ENCODE data around the gene PON1.

The PON1 gene

DNA sequence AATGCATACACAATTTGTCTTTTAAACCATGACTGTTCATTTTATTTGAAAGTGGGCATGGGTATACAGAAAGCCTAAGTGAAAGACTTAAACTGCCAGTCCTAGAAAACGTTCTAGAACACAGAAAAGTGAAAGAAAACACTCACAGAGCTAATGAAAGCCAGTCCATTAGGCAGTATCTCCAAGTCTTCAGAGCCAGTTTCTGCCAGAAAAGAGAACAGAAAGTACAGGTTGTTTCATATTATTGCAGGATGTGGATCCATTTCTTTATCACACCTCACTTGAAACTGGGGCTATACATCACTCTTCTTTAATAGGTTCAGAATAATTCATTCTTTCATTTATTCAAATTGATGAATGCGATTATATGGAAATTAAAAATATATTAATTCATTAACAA lies 7.7 kb downstream of the PON1 start:
- FAIRE-seq, result no peak

DNA sequence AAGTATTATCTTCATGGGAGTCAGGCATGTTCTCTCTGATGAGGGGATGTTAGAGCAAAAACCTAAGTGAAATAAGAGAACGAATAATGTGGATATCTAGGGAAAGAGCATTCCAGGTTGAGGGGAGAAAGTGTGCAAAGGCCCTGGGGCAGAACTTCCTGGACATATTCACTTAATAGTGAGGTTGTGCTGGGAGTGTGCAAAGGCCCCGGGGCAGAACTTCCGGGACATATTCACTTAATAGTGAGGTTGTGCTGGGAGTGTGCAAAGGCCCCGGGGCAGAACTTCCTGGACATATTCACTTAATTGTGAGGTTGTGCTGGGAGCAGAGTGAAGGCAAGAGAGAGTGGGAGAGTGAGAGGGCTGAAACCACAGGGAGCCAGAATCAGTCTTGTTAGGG lies 11.8 kb downstream of the PON1 start:
- FAIRE-seq, result no peak

DNA sequence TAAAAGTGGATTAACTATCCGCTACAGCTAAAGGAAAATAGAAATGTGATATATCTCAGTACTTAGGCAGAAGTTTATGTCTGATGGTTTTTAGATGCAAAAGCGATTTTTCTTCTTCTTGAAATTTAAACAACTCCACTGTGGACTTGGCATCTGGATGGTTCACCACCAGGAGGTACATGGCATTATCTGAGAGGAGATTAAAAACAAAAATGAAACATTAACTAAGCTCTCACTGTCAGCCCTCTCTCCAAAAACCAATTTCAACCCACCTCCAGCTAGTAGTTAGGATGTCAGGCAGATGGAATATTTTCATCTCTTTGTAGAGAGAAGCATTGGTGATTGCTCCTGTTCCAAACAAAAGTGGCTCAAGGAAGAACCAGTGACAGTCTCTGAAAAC lies 12.9 kb downstream of the PON1 start:
- FAIRE-seq, result no peak

GRCh38 chr7:95309951-95310350 lies 14.4 kb downstream of the PON1 start:
- no peak for FAIRE-seq

- no peak for FAIRE-seq
These were observed 19.3 kb downstream of the PON1 start for GRCh38 chr7:95304990-95305389.

GRCh38 chr7:95303013-95303905 lies 21.1 kb downstream of the PON1 start:
- FAIRE-seq, result no peak

DNA sequence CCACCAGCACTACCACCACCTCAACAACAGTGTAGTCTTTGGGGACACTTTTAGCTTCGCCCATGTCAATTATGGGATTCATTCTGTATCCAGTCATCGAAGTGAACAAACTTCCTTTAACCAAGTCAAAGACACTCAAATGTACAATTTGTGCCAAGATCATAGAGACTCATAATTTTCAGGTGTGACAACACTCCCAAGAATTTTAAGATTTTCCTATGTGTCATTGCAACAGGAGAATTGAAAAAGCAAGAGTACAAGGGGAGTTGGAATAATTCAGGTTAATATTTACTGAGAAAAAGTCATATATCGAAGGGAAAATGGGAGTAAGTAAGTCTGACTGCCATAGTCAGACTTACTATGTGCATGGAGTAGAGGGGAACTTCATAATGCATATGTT lies 26.2 kb downstream of the PON1 start:
- FAIRE-seq, result no peak

DNA sequence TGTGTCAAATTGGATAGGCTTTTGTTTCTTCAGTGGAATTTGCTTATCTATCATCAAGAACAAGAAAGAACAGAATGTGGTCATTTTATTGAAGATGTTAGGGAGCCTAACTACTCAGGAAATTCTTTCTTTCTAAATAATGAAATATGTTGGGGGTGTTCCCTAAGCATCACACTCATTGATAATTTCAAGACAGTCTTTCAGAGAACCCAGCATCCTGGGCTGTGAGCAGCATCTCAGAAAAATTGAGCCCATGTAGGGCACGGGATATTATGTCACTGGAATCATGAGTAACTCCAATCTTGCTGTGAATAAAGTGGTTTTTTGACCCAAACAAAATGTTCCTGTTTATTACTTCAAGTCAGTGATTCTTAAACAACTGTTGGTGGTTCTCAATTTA lies 27.3 kb downstream of the PON1 start:
- no peak for FAIRE-seq

DNA sequence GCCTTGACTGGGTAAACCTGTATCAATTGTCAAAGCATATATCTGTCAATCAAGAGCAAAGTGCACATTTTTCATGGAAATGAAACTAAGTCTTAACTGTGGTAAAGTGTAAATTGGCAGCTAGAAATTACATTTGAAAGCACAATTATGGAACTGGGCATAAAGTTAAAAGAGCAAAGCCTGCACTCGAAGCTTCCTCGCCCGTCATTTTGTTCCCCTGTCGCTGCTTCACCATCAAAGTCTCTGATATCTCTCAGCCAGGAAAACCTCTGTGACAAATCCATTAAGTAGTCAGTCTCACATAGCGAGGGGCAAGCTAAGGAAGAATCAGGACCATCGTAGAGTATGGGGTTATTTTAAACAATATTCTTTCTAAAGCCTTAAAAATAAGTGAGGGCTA lies 27.9 kb downstream of the PON1 start:
- no peak for FAIRE-seq

DNA sequence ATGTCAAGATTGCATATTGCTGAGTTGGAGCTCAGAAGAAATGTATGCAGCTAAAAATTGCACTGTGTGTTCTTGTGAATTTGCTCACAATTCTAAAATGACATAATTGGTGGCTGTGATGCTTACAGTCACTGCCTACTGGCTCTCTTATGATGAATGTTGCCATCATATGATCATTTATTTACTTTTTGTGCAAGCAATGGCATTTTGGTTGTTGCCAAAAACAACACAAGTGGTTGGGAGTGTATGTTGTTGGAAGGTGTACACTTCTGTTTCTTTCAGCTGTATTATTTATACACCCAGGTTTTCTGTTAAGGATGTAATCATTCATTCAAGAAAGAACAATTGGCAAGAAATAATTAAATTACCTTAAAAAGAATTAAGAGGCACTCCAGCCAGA lies 28.9 kb downstream of the PON1 start:
- no peak for FAIRE-seq

DNA sequence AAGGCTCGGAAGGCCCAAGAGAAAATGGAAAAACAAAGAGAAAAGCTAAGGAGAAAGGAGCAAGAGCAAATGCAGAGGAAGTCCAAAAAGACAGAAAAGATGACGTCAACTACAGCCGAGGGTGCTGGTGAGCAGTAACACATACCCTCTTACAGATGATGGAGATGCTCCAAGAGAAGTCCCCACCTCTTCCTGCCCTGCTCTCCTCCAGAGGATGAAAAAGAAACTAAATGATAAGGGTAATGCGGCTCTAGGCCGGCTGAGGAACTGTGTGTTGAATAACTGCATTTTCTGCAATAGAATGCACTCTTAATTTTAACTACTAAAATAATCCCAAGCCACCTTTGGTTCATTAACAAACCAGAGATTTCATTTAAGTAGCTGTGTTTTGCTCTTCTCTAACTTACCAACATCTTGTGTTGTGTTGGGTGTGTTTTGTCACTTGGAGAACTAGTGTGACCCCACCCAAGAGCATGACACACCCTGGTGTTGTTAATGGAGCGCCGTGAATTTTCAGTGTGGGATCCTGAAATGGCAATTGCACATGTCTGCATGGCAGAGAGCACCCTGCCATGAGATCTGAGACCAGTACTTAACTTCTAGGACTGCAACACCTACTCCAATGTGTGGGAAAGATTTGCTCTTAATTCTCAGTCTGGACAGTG lies 34.0 kb downstream of the PON1 start:
- FAIRE-seq, result no peak

GRCh38 chr7:95286096-95286495 lies 38.2 kb downstream of the PON1 start:
- no peak for FAIRE-seq

GRCh38 chr7:95279417-95279816 lies 44.9 kb downstream of the PON1 start:
- no peak for FAIRE-seq

GRCh38 chr7:95276114-95276513 lies 48.2 kb downstream of the PON1 start:
- FAIRE-seq, result no peak

GRCh38 chr7:95269640-95270039 lies 54.7 kb downstream of the PON1 start:
- no peak for FAIRE-seq

DNA sequence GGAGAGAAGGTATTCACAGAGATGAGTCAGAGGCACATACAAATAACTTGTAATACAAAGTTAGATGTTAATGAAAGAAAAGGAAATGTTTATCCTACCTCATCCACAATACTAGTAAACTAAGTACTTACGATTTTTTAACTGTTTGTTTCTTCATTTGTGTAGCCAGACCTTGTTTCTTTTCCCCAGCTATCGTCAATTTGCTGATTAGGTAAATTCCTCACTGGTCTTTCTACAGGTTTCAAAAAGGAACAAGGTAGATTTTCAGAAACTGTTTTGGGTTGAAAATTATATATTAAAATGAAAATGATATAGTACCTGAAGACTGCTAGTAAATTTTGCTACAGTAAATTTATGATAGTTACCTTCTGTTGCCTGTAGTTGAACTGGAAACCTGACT lies 56.6 kb downstream of the PON1 start:
- FAIRE-seq, result no peak

DNA sequence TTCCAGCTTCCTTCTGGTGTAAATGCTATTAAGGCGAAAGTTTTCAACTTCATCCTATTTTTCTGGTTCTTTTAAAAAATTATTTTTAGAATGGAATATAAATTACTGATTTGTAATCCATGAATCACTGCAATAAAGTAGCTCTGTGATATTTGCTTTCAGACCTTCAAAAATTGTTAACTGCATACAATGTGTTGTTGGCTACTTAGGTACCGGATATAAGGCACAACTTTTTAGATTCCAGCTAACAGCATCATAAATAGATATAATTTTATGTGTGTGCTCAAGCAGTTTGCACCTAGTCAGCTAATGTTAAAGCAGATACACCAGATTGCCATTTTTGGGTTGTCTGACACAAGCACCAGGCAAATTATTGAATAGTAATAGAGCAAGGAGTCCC lies 58.7 kb downstream of the PON1 start:
- no peak for FAIRE-seq

DNA sequence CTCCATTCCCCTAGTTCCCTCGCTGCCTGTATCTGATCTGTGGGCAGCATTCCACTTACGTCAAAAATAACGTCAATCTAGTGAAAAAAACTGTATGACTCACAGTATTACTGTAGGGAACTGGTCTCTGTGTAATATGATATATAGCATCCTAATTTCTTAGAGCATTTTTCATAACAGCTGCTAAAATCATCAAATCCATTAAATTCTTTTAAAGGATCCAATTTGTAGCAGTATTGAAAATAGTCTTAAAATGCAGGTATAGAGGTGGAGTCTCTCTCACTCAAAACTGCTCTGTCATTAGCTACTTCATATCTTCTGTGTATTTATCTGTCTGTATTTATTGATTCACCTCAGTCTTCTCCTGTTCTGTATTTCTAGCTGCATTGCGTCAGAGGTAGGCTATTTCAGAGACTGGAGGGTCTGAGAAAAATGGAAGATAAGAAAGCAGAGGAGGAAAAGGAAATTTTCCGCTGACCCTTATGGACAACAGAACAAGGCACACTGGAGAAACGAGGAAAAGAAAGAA lies 59.9 kb downstream of the PON1 start:
- no peak for FAIRE-seq

DNA sequence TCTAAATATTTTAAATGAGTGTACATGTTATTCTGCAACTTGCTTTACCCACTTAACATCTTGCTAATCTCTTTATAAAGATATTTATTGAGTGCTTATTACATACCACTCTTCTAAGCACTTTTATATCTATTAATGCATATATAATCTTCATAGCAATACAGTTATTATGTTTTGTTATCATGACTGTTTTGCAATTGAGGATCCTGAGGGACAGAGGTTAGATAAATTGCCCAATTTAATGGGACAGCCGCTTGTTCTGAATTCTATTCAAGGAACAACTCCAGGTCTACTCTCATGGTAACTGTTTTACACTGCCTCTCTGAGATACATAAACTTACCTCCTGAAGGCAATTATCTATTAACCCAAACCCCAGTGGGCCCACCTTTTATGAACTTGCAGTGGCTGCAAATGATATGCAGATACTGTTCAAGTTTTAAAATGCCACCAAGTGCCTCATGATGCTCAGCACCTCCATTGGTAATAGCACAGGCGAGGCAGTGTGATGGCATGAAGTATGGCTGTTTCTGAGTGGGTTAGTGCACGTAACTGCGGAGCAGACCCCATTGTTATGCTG lies 60.5 kb downstream of the PON1 start:
- no peak for FAIRE-seq

DNA sequence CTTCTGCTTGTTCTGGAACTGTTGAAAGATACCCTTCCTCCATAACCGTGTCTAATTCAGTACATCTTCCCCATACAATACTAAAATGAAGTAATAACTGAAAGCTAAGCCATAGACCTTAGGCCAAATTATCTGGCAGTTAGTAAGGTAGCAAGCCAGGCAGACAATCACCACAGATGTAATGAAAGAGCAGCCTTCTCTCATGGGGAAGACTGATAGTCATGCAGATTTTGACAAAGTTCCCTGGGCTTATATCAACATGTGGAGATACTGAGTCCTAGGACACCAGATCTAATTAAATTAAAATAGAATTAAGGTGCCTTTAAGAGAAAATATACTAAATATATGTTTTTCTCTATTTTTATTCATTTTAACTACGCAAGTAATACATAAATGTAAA lies 61.5 kb downstream of the PON1 start:
- peak; percentile 33 for FAIRE-seq

DNA sequence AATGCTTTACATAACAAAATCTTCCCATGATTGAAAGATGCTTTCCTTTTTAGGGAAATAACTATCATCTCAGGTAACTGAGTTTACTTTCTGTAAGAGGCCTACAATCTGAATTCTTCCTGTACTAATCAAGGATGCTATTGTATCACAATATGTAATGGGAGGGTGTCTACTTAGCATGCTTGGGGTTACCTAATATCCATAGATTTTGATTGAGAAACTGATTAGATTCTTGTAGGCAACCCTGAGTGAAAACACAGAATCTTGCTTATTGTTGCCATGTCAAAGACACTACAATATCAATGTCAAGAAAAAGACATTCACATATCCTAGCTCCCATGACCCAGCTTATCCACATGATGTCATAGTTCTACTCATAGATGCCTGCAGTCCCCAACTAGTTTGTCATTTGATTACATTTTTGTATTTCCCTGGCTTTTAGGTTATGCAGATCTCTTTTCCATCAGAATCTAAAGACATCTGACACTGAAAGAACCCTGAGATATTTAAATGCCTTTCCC lies 62.4 kb downstream of the PON1 start:
- no peak for FAIRE-seq

- FAIRE-seq, result no peak
These were observed 68.6 kb downstream of the PON1 start for GRCh38 chr7:95255691-95256090.

DNA sequence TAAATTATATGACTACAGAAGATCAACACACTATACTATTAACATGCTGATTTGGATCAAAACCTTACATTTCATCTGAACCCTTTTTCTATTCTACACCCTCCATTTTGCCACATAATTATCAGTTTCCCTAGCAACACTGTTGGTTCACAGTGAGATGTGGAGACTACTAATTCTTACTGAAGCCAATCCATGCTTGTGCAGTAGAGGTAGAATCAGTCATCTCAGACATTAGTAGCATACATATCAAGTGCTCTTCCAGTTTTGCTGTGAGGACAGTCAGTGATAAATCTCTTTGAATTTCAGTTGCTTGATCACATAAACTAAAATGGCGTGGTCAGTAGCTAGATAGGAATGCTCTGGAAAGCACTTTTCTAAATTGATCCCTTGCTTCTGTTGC lies 70.3 kb downstream of the PON1 start:
- FAIRE-seq, result no peak

GRCh38 chr7:95251966-95252365 lies 72.4 kb downstream of the PON1 start:
- FAIRE-seq, result no peak

All from colon (tissue), 2 donors.